B cell (primary cell): ENCODE results near the gene DYRK1A. TPM values are rescaled to one million over a fixed set of nuclear protein-coding genes. Genes with fewer than 3 reads are reported as not detected.

Source experiments
- ATAC-seq: fragments of 200-7000 bp; cut with Tn5 transposase; one replicate; pipeline ENCODE4 v1.10.0; 2021; ENCODE audit warnings: low read depth, mild to moderate bottlenecking, moderate number of reproducible peaks, moderate library complexity
- CTCF ChIA-PET: fragments of 350-600 bp; sonication (Branson Sonifier 250); formaldehyde crosslinking; loops from one replicate; lab custom pipeline; 2021; ENCODE audit warnings: antibody characterized with exemption, inconsistent platforms; lab: Charles Lee
- POLR2A ChIA-PET: fragments of 350-600 bp; sonication (Branson Sonifier 250); formaldehyde crosslinking; loops from one replicate; lab custom pipeline; 2021; ENCODE audit warnings: antibody characterized with exemption; lab: Charles Lee
- DNase-seq: peaks from one replicate; pipeline ENCODE4 v3.0.0; 2013
- H2AFZ ChIP-seq: 2 replicates; pipeline ENCODE4 v1.6.1; 2012; ENCODE audit warnings: mild to moderate bottlenecking, low read depth, low read length; ENCODE audit not compliant: insufficient read depth, poor library complexity, severe bottlenecking
- H3K27ac ChIP-seq, 2 donors: 1 replicate in 1 of 2; 2 replicates in 1 of 2; pipeline ENCODE4 v1.5.1; 2012 to 2013; ENCODE audit warnings: low read length in 2 of 2, mild to moderate bottlenecking in 2 of 2, moderate library complexity in 1 of 2
- H3K27me3 ChIP-seq, 4 experiments: fragments of 200-600 bp in 1 of 4; sonication (generic) in 1 of 4; replicated peaks in 1 of 4; 1 replicate in 2 of 4; 2 replicates in 2 of 4; pipeline versions ENCODE4 v1.6.1 to v1.7.0; 2013 to 2016; ENCODE audit warnings: low read length in 3 of 4, mild to moderate bottlenecking in 2 of 4, mixed read lengths in 1 of 4, moderate library complexity in 1 of 4; ENCODE audit not compliant: insufficient read depth in 4 of 4, control insufficient read depth in 3 of 4; ENCODE audit errors: control extremely low read depth in 1 of 4
- H3K36me3 ChIP-seq, 2 experiments: replicated peaks in 1 of 2; 1 replicate in 1 of 2; 2 replicates in 1 of 2; pipeline versions ENCODE4 v1.6.1 to v1.7.1; 2013; ENCODE audit warnings: low read length in 1 of 2; ENCODE audit not compliant: insufficient read depth in 2 of 2, control insufficient read depth in 1 of 2; ENCODE audit errors: control extremely low read depth in 1 of 2, extremely low read depth in 1 of 2
- H3K4me1 ChIP-seq, 2 donors: fragments of 200-600 bp in 1 of 2; sonication (generic) in 1 of 2; 1 replicate in 1 of 2; 2 replicates in 1 of 2; pipeline versions ENCODE4 v1.5.1 to v1.6.1; 2013 to 2017; ENCODE audit warnings: low read length in 2 of 2; ENCODE audit not compliant: control insufficient read depth in 2 of 2, insufficient read depth in 2 of 2
- H3K4me2 ChIP-seq: replicated peaks from 2 replicates; pipeline ENCODE3; 2012; ENCODE audit warnings: mild to moderate bottlenecking, low read depth, low read length; ENCODE audit not compliant: poor library complexity, severe bottlenecking
- H3K4me3 ChIP-seq, 5 experiments: fragments of 200-600 bp in 1 of 5; sonication (generic) in 1 of 5; 1 replicate in 3 of 5; 2 replicates in 2 of 5; pipeline versions ENCODE4 v1.5.1 to v1.7.0; 2011 to 2016; ENCODE audit warnings: low read length in 4 of 5, mild to moderate bottlenecking in 4 of 5, low read depth in 2 of 5, control low read depth in 1 of 5, moderate library complexity in 1 of 5; ENCODE audit not compliant: insufficient read depth in 1 of 5; ENCODE audit errors: control extremely low read depth in 1 of 5, extremely low read depth in 1 of 5
- H3K79me2 ChIP-seq: fragments of 200-600 bp; sonication (generic); one replicate; pipeline ENCODE4 v1.6.0; 2016; ENCODE audit warnings: low read length; ENCODE audit not compliant: control insufficient read depth, insufficient read depth
- H3K9ac ChIP-seq: fragments of 200-600 bp; sonication (generic); 2 replicates; pipeline ENCODE4 v1.6.1; 2017; ENCODE audit warnings: mild to moderate bottlenecking, low read length, moderate library complexity
- H3K9me3 ChIP-seq, 3 donors: one replicate each; pipeline versions ENCODE4 v1.6.1 to v1.7.1; 2013; ENCODE audit warnings: low read length in 2 of 3; ENCODE audit not compliant: control insufficient read depth in 2 of 3, insufficient read depth in 1 of 3; ENCODE audit errors: control extremely low read depth in 1 of 3
- H4K20me1 ChIP-seq: 2 replicates; pipeline ENCODE4 v1.6.0; 2012; ENCODE audit warnings: mild to moderate bottlenecking, low read length; ENCODE audit not compliant: insufficient read depth, control insufficient read depth, poor library complexity, severe bottlenecking
- H3K27ac Mint-ChIP-seq: one replicate; pipeline ENCODE4 v1.8.0; 2021; ENCODE audit warnings: mixed read lengths
- H3K27me3 Mint-ChIP-seq: one replicate; pipeline ENCODE4 v1.8.0; 2021; ENCODE audit warnings: mixed read lengths
- H3K4me1 Mint-ChIP-seq: one replicate; pipeline ENCODE4 v1.8.0; 2021; ENCODE audit warnings: mixed read lengths
- H3K4me3 Mint-ChIP-seq: one replicate; pipeline ENCODE4 v1.8.0; 2021; ENCODE audit warnings: mixed read lengths
- H3K9me3 Mint-ChIP-seq: one replicate; pipeline ENCODE4 v1.8.0; 2022; ENCODE audit warnings: mixed read lengths; ENCODE audit not compliant: insufficient read depth
- CTCF ChIP-seq: fragments of 200-600 bp; IDR thresholded peaks from one replicate; pipeline ENCODE4 v1.8.0; 2022; ENCODE audit warnings: antibody characterized with exemption, mild to moderate bottlenecking
- EZH2 ChIP-seq: IDR thresholded peaks from 2 replicates; pipeline ENCODE4 v1.6.1; 2012; ENCODE audit warnings: borderline replicate concordance, low read depth, mild to moderate bottlenecking, moderate library complexity, low read length; ENCODE audit not compliant: insufficient read depth, poor library complexity, severe bottlenecking
- WGBS: methylation state at CpG from one replicate; pipeline ENCODE4 v1.1.5; 2013; ENCODE audit warnings: missing lambda C conversion rate; ENCODE audit not compliant: insufficient coverage; 5-methylcytosine and 5-hydroxymethylcytosine counted together
- intact Hi-C: fragments of 100-400 bp; cut with micrococcal nuclease; formaldehyde crosslinking; loops from one replicate; pipeline ENCODE4 v1.10.0; 2022
- polyA plus RNA-seq: library from polyadenylated mRNA; depleted of rRNA; stranded (reverse); fragments of >200 nt; gene quantifications from 2 replicates; pipeline ENCODE4 v1.2.3, GENCODE V29; 2012
- total RNA-seq, 2 donors: library from RNA; stranded (reverse); fragments of 120-200 nt in 1 of 2; gene quantifications; 1 replicate in 1 of 2; 2 replicates in 1 of 2; pipeline versions ENCODE4 v1.2.3 to v1.2.4, GENCODE V29; 2013 to 2022

DYRK1A gene
- total and polyA plus RNA-seq, 2 donors (not counting 1 experiment from before 2014, with no cell fraction given), result 46.6 to 147 TPM

DNA sequence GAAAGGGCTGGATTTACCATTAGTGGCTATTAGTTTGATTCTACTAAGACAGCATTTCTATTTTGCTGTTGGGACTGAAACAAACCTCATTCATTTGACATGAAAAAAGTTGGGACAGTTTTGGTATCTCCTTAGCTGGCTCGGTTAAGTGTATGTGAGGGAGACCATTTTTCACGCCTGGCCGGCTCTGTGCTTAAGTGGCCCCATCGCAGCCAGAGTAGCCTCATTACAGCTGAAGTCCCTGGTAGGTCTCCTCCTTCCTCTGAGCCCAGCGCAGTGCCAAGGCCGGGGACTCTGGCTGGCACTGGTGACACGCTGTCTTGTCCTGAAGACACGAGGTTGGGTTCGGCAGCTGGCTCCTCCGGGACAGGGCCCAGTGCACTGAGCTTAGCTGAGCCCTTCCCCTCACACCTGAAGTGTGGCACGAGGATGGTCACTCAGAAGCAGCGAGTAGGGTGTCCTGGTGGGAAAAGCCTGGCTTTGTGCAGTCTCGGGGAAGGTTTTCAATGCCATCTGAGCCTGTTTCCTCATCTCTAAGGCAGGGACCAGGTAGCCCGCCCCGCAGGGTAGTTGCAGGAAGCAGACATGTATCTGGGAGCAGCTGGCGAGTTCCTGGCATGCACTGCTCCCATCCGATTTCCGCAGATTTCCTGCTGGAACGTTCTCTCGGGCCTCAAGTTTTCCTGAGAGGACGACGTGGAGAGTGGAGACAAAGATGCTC, 196.5 kb downstream of the DYRK1A start:
- H3K27ac Mint-ChIP-seq, result peak overlapping the region; percentile 97
- no peaks in the 10 kb centered on the region for H3K36me3 ChIP-seq
- H3K27me3 Mint-ChIP-seq, result peaks cover 3% of the 10 kb centered on the region
- ATAC-seq (no peak), DNase-seq (no peak)
- H2AFZ ChIP-seq, result peak overlapping the region; percentile 97
- intact Hi-C loops, result loop anchor here (2.0 to 10.0 kb wide), 4 partner anchors 48 to 1749 kb away; partner anchors contain the start of genes BRWD1, HLCS, PIGP and TTC3
- no peaks in the 10 kb centered on the region for H3K27me3 ChIP-seq
- H3K4me3 ChIP-seq, result peak overlapping the region; percentile 61 to 91 (median 82)
- POLR2A ChIA-PET, result interaction anchor here (0.8 to 2.1 kb wide), 4 partner anchors 197 to 1825 kb away, joined by 3 to 15 read pairs (median 8); partner anchors contain the start of genes DYRK1A, HLCS and VPS26C
- peaks cover 10 to 19% of the 10 kb centered on the region in 2 donors for H3K4me1 ChIP-seq
- peak overlapping the region; percentile 82 for H3K4me2 ChIP-seq
- no peaks in the 10 kb centered on the region for H3K9me3 Mint-ChIP-seq
- peaks cover 5% of the 10 kb centered on the region for H3K79me2 ChIP-seq
- peak overlapping the region; percentile 97 for H3K4me3 Mint-ChIP-seq
- CTCF ChIA-PET, result interaction anchor here (0.7 to 1.9 kb wide), 4 partner anchors 99 to 586 kb away, joined by 3 to 7 read pairs (median 4); no protein-coding TSS in a partner anchor
- H4K20me1 ChIP-seq, result no peaks in the 10 kb centered on the region
- peaks cover 0 to 4% (median 0%) of the 10 kb centered on the region in 3 donors for H3K9me3 ChIP-seq
- no peak for TF ChIP-seq CTCF
- no peak for TF ChIP-seq EZH2
- H3K9ac ChIP-seq, result peak overlapping the region; percentile 73
- peak overlapping the region; percentile 70 to 88 for H3K27ac ChIP-seq
- peaks cover 20% of the 10 kb centered on the region for H3K4me1 Mint-ChIP-seq
- 48% methylated on average over 22 of the region's 22 CpGs for WGBS
